DOHH2 (cell line): ENCODE data around the gene LRRTM4.

Experiments used
- H3F3A ChIP-seq: fragments of 200-600 bp; sonication (generic), shearing (Covaris generic); 2 replicates; pipeline ENCODE4 v1.6.0; 2016; ENCODE audit warnings: antibody characterized with exemption, mild to moderate bottlenecking; ENCODE audit not compliant: control insufficient read depth, insufficient read depth
- H3K27ac ChIP-seq: fragments of 200-600 bp; sonication (generic); 2 replicates; pipeline ENCODE4 v1.5.1; 2014; ENCODE audit warnings: low read depth, mild to moderate bottlenecking, low read length, moderate library complexity
- H3K27me3 ChIP-seq: fragments of 200-600 bp; sonication (generic); 2 replicates; pipeline ENCODE4 v1.6.1; 2014; ENCODE audit warnings: mild to moderate bottlenecking, low read length, mixed read lengths; ENCODE audit not compliant: control insufficient read depth
- H3K36me3 ChIP-seq: fragments of 200-600 bp; sonication (generic); 2 replicates; pipeline ENCODE4 v1.6.1; 2014; ENCODE audit warnings: mild to moderate bottlenecking, low read length, moderate library complexity, mixed read lengths; ENCODE audit not compliant: control insufficient read depth
- H3K4me1 ChIP-seq: fragments of 200-600 bp; sonication (generic); 2 replicates; pipeline ENCODE4 v1.6.1; 2014; ENCODE audit warnings: mild to moderate bottlenecking, low read length, mixed read lengths; ENCODE audit not compliant: control insufficient read depth
- H3K4me2 ChIP-seq: fragments of 200-600 bp; sonication (generic); 2 replicates; pipeline ENCODE4 v1.6.0; 2014; ENCODE audit warnings: mild to moderate bottlenecking, low read length, moderate library complexity
- H3K4me3 ChIP-seq: fragments of 200-600 bp; sonication (generic); 2 replicates; pipeline ENCODE4 v1.5.1; 2014; ENCODE audit warnings: mild to moderate bottlenecking, low read length, mixed read lengths
- H3K79me2 ChIP-seq: fragments of 200-600 bp; sonication (generic); 2 replicates; pipeline ENCODE4 v1.6.1; 2014; ENCODE audit warnings: mild to moderate bottlenecking, low read length, mixed read lengths; ENCODE audit not compliant: control insufficient read depth
- H3K9me2 ChIP-seq: fragments of 200-600 bp; sonication (generic); replicated peaks from 2 replicates; pipeline ENCODE4 v1.6.1; 2014; ENCODE audit warnings: mild to moderate bottlenecking, low read length, mixed read lengths; ENCODE audit not compliant: control insufficient read depth
- H3K9me3 ChIP-seq: fragments of 200-600 bp; sonication (generic); 2 replicates; pipeline ENCODE4 v1.6.1; 2014; ENCODE audit warnings: antibody characterized with exemption, low read length, mixed read lengths; ENCODE audit not compliant: control insufficient read depth, insufficient read depth
- H4K20me1 ChIP-seq: fragments of 200-600 bp; sonication (generic); 2 replicates; pipeline ENCODE4 v1.6.0; 2014; ENCODE audit warnings: low read depth, mild to moderate bottlenecking, antibody characterized with exemption, low read length, moderate library complexity; ENCODE audit not compliant: control insufficient read depth, insufficient read depth
- CTCF ChIP-seq: fragments of 200-600 bp; sonication (generic); IDR thresholded peaks from one replicate; pipeline ENCODE4 v1.5.1; 2014; ENCODE audit warnings: antibody characterized with exemption, mild to moderate bottlenecking, low read depth, low read length; ENCODE audit not compliant: poor library complexity, severe bottlenecking
- EZH2phosphoT487 ChIP-seq: fragments of 200-600 bp; sonication (generic); IDR thresholded peaks from 2 replicates; pipeline ENCODE4 v1.6.1; 2017; ENCODE audit warnings: borderline replicate concordance, mild to moderate bottlenecking, antibody characterized with exemption, low read length, moderate library complexity, mixed read lengths

Gene LRRTM4

GRCh38 chr2:76760367-76760704, 761.8 kb downstream of the LRRTM4 start:
- Histone ChIP-seq H3K36me3 (no peaks in the 10 kb centered on the region), H3K27me3 (no peaks in the 10 kb centered on the region), H3F3A (peaks cover 4% of the 10 kb centered on the region; the same call in 1 of the 2 replicates), H3K9me3 (no peaks in the 10 kb centered on the region), H3K4me1 (peaks cover 34% of the 10 kb centered on the region), H3K27ac (peak overlapping the region; percentile 83), H3K79me2 (no peaks in the 10 kb centered on the region), H3K9me2 (no peaks in the 10 kb centered on the region), H3K4me2 (peak overlapping the region; percentile 71), H3K4me3 (peak overlapping the region; percentile 61), H4K20me1 (no peaks in the 10 kb centered on the region)
- TF ChIP-seq CTCF (no peak), EZH2phosphoT487 (no peak)

GRCh38 chr2:76759634-76760366, 762.4 kb downstream of the LRRTM4 start:
- no peaks in the 10 kb centered on the region for H3K27me3 ChIP-seq

GRCh38 chr2:76752506-76752905, 769.7 kb downstream of the LRRTM4 start:
- Histone ChIP-seq H3K4me3 (no peak overlapping the region), H3K9me2 (no peaks in the 10 kb centered on the region), H3F3A (no peaks in the 10 kb centered on the region), H3K9me3 (no peaks in the 10 kb centered on the region), H3K79me2 (no peaks in the 10 kb centered on the region), H4K20me1 (no peaks in the 10 kb centered on the region), H3K4me1 (peaks cover 12% of the 10 kb centered on the region), H3K27ac (no peak overlapping the region), H3K4me2 (no peak overlapping the region), H3K27me3 (no peaks in the 10 kb centered on the region), H3K36me3 (no peaks in the 10 kb centered on the region)
- TF ChIP-seq CTCF, result no peak
- TF ChIP-seq EZH2phosphoT487, result no peak

More at GRCh38 chr2:76759634-76760366, 762.4 kb downstream of the LRRTM4 start:
- H3K27ac ChIP-seq, result peak overlapping the region; percentile 83
- H3K4me3 ChIP-seq, result peak overlapping the region; percentile 61
- peak overlapping the region; percentile 71 for H3K4me2 ChIP-seq
- no peaks in the 10 kb centered on the region for H3K9me2 ChIP-seq
- H3K36me3 ChIP-seq, result no peaks in the 10 kb centered on the region
- TF ChIP-seq EZH2phosphoT487, result no peak
- TF ChIP-seq CTCF, result no peak
- H3K79me2 ChIP-seq, result no peaks in the 10 kb centered on the region
- no peaks in the 10 kb centered on the region for H3K9me3 ChIP-seq
- H3F3A ChIP-seq, result peaks cover 4% of the 10 kb centered on the region; the same call in 1 of the 2 replicates
- peaks cover 34% of the 10 kb centered on the region for H3K4me1 ChIP-seq
- H4K20me1 ChIP-seq, result no peaks in the 10 kb centered on the region
